A204.1 (cell line): ENCODE data around the gene MYADM.
"Not testable (repeated sequence)": the region's sequence is repeated elsewhere in the genome, so short reads cannot be mapped to it uniquely, and the experiment has no call there.

Experiments
- FAIRE-seq: peaks from 2 replicates; lab custom pipeline; 2012; peaks lifted over from hg19 to GRCh38; lab: Jason Lieb, UNC

The MYADM gene

DNA sequence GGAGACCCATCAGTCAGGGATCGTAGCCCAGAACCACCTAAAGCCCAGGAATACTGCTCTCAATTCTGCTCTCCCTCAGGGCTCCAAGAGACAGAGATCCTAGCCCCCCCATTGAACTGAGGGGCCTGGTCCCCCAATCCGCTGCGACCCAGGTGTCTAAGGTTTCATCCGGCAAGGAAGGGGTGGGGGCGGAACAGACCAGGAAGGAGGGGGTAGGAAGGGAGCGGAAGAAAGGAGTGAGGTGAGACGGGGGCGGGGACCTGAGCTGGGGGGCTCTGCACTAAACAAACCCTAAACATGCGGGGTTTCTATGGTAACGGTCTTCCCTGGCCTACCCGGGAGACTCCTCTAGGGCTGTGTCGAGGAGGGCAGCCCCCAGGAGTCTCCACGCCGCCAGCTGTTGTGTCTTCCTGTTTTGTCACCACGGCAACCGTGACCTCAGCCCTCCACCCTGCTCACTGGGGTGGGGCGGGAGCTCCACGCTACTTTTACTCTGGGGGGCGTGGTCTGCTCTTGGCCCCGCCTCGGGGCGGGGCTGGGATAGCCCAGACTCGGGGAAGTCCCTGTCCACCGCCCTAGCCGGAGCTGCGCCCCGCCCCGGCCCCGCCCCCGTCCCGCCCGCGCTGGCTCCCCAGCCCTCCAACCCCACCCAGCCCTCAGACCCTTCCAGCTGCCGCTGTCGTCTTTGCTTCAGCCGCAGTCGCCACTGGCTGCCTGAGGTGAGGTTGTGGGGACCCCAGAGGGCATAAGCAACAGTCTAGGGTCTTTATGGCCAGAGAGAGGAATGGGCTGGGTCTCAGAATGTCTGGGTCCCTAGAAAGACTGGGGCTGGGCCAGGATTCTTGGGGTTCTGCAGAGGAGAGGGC is at the start of gene MYADM:
TSS of gene MYADM (plus strand) at position 659 of the 866 bp plus-strand sequence. CDS start 5,647 bp downstream, outside the sequence.
- peak; percentile 76 for FAIRE-seq

DNA sequence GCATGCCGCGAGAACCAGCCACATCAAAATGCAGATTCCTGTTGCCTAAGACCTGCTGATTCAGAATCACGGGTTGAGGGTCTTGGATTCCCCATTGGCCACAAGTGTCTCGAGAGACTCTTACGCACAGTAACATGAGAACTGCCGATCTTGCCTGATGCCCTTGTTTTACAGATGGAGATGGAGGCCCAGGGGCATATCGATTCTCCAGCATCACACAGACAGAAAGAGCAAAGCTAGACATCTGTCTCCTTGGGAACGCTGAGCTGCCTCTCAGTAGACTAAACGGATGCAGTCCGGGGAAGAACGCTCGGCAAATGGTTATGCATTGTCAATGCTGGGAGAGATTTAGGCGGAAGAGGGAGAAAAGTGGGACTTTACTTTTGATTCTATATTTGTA is 48.9 kb upstream of the MYADM start:
- no peak for FAIRE-seq

- FAIRE-seq: no peak
Observed at GRCh38 chr19:53819861-53820260, 47.8 kb upstream of the MYADM start.

DNA sequence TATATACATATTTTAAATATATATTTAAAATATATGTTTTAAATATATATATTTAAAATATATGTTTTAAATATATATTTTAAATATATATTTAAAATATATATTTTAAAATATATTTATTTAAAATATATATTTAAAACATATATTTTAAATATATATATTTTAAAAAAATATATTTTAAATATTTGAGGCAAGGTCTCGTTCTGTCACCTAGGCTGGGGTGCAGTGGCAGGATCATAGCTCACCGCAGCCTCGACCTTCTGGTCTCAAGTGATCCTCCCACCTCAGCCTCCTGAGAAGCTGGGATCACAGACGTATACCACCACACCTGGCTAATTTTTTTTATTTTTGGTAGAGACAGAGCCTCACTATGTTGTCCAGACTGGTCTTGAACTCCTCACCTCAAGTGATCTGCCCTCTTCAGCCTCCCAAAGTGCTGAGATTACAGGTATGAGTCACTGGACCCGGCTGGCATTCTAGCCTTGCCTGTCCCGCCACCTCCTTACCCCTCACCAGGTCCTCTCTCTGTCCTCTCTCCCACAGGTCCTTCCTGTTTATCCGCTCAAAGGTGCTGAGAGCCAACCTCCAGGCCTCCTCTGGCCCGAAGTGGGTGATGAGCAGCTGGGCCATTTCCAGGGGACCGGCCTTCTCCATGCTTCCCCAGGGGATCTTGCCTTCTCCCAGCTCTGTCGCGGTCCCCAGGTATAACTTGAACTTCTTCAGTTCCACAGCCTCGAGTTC is 44.1 kb upstream of the MYADM start:
- FAIRE-seq: peak; percentile 99

GRCh38 chr19:53824134-53824611 is 43.5 kb upstream of the MYADM start, which contains the start of gene NLRP12:
NLRP12 (minus strand) TSS chr19:53824314; CDS start chr19:53824174, 140 bp downstream.
- FAIRE-seq: no peak

GRCh38 chr19:53826876-53827275 is 40.8 kb upstream of the MYADM start:
- no peak for FAIRE-seq

DNA sequence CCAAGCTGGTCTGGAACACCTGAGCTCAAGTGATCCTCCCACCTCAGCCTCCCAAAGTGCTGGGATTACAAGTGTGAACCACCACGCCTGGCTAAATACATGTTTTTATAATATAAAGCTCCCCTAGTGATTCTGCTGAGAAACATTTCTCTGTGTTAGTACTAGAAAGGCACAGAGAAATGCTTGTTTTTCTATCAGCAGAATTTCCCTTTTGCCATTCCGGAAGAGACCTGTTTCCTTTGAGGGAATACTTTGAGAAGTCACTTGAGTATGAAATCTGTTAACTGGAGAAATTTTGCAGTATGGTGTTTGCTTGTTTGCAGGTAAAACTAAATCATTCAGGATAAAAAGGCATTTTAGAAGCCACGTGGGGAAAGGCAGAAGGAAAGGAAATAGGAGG is 39.2 kb upstream of the MYADM start:
- no peak for FAIRE-seq

DNA sequence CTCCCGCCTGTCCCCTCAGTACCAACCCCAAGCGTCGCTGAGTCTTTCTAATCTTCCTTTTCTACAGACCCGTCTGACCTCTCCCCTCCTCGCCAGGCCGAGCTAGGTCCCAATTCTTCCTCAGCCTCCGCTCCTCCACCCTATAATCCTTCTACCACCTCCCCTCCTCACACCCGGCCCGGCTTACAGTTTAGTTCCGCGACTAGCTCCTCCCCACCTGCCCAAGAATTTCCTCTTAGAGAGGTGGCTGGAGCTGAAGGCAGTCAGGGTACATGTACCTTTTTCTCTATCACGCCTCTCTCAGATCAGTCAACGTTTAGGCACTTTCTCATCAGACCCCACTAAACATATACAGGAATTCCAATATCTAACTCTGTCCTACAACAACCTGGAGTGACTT is 34.8 kb upstream of the MYADM start:
- not testable (repeated sequence) for FAIRE-seq

- FAIRE-seq: not testable (repeated sequence)
Observed at GRCh38 chr19:53838446-53838845, 29.2 kb upstream of the MYADM start.

- not testable (repeated sequence) for FAIRE-seq
Observed at GRCh38 chr19:53840241-53840640, 27.4 kb upstream of the MYADM start.

DNA sequence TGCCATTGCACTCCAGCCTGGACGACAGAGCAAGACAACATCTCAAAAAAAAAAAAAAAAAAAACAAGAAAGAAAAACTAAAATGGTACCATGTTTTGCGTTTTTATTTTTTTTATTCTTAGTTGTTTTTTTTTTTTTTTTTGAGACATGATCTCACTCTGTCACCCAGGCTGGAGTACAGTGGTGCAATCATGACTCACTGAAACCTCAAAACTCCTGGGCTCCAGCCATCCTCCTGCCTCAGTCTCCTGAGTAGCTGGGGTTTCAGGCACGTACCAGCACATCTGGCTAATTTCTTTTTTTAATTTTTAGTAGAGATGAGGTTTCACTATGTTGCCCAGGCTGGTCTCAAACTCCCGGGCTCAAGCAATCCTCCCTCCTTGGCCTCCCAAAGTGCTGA is 26.8 kb upstream of the MYADM start:
- FAIRE-seq: not testable (repeated sequence)

DNA sequence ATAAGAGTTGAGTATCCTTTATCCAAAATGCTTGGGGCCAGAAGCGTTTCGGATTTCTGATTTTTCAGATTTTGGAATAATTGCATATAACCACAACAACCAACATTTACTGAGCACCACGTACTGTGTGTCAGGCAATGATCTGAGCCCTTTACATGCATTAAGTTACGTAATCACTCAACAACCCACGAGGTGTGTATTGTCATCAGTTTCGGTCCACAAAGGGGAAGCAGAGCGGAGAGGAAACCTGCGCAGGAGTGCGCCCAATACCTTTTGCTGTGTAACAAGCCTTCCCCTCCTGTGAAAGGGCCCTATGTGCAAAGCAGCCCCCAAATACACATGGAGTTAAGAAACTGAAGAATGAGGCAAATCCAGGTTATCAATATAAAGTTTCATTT is 22.8 kb upstream of the MYADM start:
- FAIRE-seq: no peak

DNA sequence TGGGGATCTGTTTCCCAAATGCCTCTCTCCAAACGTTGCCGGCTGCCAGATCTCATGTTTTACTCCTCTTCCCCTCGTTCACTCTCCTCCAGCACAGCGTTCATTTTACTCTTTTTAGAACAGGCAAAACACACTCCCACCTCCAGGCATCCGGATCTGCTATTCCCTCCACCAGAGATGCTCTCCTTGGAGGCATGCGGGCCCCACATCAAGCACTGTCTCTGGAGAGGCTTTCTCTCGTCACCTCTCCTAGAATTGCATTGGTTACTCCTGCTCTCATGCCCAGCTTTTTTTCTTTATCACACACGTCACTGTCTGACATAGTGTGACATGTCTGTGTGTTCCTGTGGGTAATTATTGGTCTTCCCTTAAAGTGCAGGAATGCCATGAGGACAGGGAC is 20.1 kb upstream of the MYADM start:
- FAIRE-seq: no peak

GRCh38 chr19:53849237-53849676 is 18.4 kb upstream of the MYADM start:
- no peak for FAIRE-seq

DNA sequence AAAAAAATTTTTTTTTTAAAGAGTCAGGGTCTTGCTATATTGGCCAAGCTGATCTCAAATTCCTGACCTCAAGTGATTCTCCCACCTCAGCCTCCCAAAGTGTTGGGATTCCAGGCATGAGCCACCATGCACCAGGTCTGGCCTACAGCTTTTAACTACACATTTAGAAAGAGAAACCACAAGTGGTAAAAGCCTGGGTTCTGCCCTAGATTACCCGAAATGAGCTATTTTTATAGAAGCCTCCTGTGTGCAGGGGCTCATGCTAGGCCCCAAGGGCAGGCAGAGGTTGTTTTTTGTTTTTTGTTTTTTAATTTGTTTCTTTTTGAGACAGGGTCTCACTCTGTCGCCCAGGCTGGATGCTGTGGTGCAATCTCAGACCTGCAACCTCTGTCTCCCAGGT is 14.0 kb upstream of the MYADM start:
- FAIRE-seq: no peak

- no peak for FAIRE-seq
Observed at GRCh38 chr19:53864308-53864836, 3.3 kb upstream of the MYADM start.

- FAIRE-seq: no peak
Observed at GRCh38 chr19:53865523-53865917, 2.2 kb upstream of the MYADM start.

DNA sequence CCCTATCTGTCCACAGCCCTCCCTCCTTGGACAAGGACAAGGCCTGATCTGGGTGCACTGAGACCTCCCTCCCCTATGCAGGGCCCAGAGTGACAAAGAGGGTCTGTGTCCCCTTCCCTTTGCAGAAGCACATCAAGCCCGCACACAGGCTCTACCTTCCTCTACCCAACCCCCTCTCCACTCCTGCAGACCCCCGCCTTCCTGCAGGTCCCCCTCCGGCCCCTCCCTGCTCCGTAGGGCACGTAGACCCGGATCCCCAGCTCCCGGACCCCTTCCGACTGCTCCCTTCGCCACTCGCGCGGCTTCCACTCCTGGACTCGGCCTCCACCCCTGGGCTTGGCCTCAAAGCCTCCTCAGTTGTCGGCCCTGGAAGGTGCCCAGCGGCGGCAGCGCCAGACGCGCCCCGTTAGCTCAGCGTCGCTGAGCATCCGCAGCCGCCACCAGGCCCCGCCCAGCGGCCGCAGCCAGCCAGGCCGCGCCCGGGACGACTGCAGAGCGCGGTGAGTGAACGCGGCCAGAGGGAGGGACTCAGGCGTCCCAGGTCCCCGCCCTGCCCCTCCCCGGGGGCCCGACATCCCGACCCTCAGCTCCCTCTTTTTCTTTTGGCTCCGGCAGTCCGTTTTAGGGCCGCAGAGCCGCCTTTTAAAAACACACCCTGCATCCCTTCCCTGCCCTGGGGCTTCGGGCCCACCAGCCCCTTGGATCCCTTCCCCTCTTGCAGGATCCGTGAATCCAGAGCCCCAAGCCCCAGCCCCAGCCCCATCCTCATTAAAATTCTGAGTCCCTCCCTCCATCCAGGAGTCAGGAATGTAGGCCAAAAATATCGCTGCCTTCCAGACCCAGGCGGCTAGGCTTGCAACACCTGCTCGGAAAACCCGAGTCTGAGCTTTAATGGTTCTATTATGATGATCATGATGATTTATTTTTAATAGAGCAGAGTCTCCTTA is 1.5 kb upstream of the MYADM start:
- FAIRE-seq: no peak

DNA sequence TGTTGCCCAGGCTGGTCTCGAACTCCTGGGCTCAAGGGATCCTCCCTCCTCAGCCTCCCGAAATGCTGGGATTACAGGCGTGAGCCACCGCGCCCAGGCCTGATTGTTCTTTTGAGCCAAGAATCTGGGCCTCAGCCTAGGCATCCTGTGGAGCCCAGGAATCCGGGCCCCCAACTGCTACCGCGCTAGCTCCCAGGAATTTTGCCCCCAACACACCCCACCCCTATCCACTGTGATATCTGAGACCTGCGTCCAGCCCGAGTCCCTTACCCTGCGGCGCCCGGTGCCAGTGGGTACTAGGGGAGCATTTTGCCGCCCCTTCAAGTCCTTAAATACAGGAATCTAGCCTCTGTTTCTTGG is 838 bp upstream of the MYADM start:
- FAIRE-seq: no peak

- no peak for FAIRE-seq
Observed at GRCh38 chr19:53868091-53868891, 608 bp downstream of the MYADM start.
